PC-3 (cell line): ENCODE results near the gene KLHDC3. TPM values are rescaled to one million over a fixed set of nuclear protein-coding genes. Genes with fewer than 3 reads are reported as not detected.

ENCODE experiments used
- ATAC-seq: fragments of 200-7000 bp; cut with Tn5 transposase; 2 replicates; pipeline ENCODE4 v1.9.1; 2020; ENCODE audit warnings: mild to moderate bottlenecking, moderate library complexity
- BruUV-seq: library from RNA; stranded (reverse); fragments of 400-500 nt; replicated peaks from 2 replicates; lab custom pipeline; 2021; lab: Mats Ljungman, UMichigan
- CTCF ChIA-PET: fragments of 300-600 bp; sonication (Branson Sonifier 250); formaldehyde crosslinking; loops from one replicate; lab custom pipeline; 2022; ENCODE audit warnings: antibody characterized with exemption; lab: Charles Lee
- POLR2A ChIA-PET: fragments of 300-600 bp; sonication (Branson Sonifier 250); formaldehyde crosslinking; loops from one replicate; lab custom pipeline; 2022; ENCODE audit warnings: antibody characterized with exemption; ENCODE audit not compliant: unreplicated experiment; lab: Charles Lee
- DNase-seq: peaks from one replicate; pipeline ENCODE4 v3.0.0-alpha.2; 2015
- H2AFZ ChIP-seq: fragments of 300-600 bp; sonication (generic); 2 replicates; pipeline ENCODE4 v1.6.0; 2016; ENCODE audit warnings: antibody characterized with exemption, low read length
- H3F3A ChIP-seq: fragments of 300-600 bp; sonication (generic); one replicate; pipeline ENCODE4 v1.6.0; 2017; ENCODE audit warnings: antibody characterized with exemption, low read length, control low read depth, mild to moderate bottlenecking; ENCODE audit not compliant: unreplicated experiment
- H3K27ac ChIP-seq: fragments of 300-600 bp; sonication (generic); 2 replicates; pipeline ENCODE4 v1.5.1; 2016; ENCODE audit warnings: mild to moderate bottlenecking, low read length
- H3K27me3 ChIP-seq: fragments of 300-600 bp; sonication (generic); 2 replicates; pipeline ENCODE4 v1.6.1; 2016; ENCODE audit warnings: low read length, mixed read lengths
- H3K36me3 ChIP-seq: fragments of 300-600 bp; sonication (generic); 2 replicates; pipeline ENCODE4 v1.6.1; 2016; ENCODE audit warnings: low read depth, mixed run types, low read length, mixed read lengths
- H3K4me1 ChIP-seq: fragments of 300-600 bp; sonication (generic); 2 replicates; pipeline ENCODE4 v1.5.1; 2016; ENCODE audit warnings: low read length; ENCODE audit not compliant: insufficient read depth
- H3K4me2 ChIP-seq: fragments of 300-600 bp; sonication (generic); 2 replicates; pipeline ENCODE4 v1.6.0; 2016; ENCODE audit warnings: low read length
- H3K4me3 ChIP-seq: fragments of 300-600 bp; sonication (generic); 2 replicates; pipeline ENCODE4 v1.5.1; 2016; ENCODE audit warnings: mild to moderate bottlenecking, low read length, mixed read lengths
- H3K79me2 ChIP-seq: fragments of 300-600 bp; sonication (generic); 2 replicates; pipeline ENCODE4 v1.6.1; 2017; ENCODE audit warnings: low read length, mixed read lengths
- H3K9ac ChIP-seq: fragments of 300-600 bp; sonication (generic); 2 replicates; pipeline ENCODE4 v1.6.0; 2016; ENCODE audit warnings: mild to moderate bottlenecking, low read length
- H3K9me2 ChIP-seq: fragments of 300-600 bp; sonication (generic); replicated peaks from 2 replicates; pipeline ENCODE4 v1.6.1; 2016; ENCODE audit warnings: mixed run types, low read length, mixed read lengths
- H3K9me3 ChIP-seq: fragments of 300-600 bp; sonication (generic); 2 replicates; pipeline ENCODE4 v1.6.1; 2016; ENCODE audit warnings: low read length, mixed read lengths
- H4K20me1 ChIP-seq: fragments of 300-600 bp; sonication (generic); 2 replicates; pipeline ENCODE4 v1.6.1; 2016; ENCODE audit warnings: low read length, mixed read lengths
- EZH2 ChIP-seq: fragments of 300-600 bp; sonication (generic); IDR thresholded peaks from one replicate; pipeline ENCODE4 v1.6.1; 2017; ENCODE audit warnings: antibody characterized with exemption, mild to moderate bottlenecking, low read length; ENCODE audit not compliant: unreplicated experiment
- EZH2phosphoT487 ChIP-seq: fragments of 300-600 bp; sonication (generic); IDR thresholded peaks from 2 replicates; pipeline ENCODE4 v1.6.1; 2018; ENCODE audit warnings: mild to moderate bottlenecking, antibody characterized with exemption, low read length, borderline replicate concordance
- intact Hi-C: fragments of 100-400 bp; cut with micrococcal nuclease; formaldehyde crosslinking; loops from 2 replicates; pipeline ENCODE4 v1.9.0; 2023
- total RNA-seq: library from RNA; depleted of rRNA; stranded (reverse); fragments of >200 nt; gene quantifications from 2 replicates; pipeline ENCODE4 v1.2.3, GENCODE V29; 2014
- TF ChIP-seq, protein P1 (sequence below): fragments of 300-600 bp; sonication (generic); conservative IDR thresholded peaks from 2 replicates; pipeline ENCODE4 v1.5.1; 2017; ENCODE audit warnings: antibody characterized with exemption, low read depth, mild to moderate bottlenecking, low read length

Gene KLHDC3
- total RNA-seq, 1 experiment from 2014 or later: 76.0 TPM

- Histone ChIP-seq H3K27ac (peak within 1 kb of the TSS; percentile 50), H3K4me1 (peaks cover 13% of the 10 kb centered on the region), H3K9ac (peak within 1 kb of the TSS; percentile 90), H3K4me3 (peak within 1 kb of the TSS; percentile 91), H3K9me2 (no peaks in the 10 kb centered on the region), H2AFZ (peak within 1 kb of the TSS; percentile 72), H3F3A (no peaks in the 10 kb centered on the region), H3K79me2 (peaks cover 40% of the 10 kb centered on the region), H4K20me1 (no peaks in the 10 kb centered on the region), H3K9me3 (no peaks in the 10 kb centered on the region), H3K27me3 (no peaks in the 10 kb centered on the region), H3K4me2 (peak within 1 kb of the TSS; percentile 81), H3K36me3 (peaks cover 35% of the 10 kb centered on the region)
- ATAC-seq (peak; percentile 96), DNase-seq (peak; percentile 76)
- TF ChIP-seq EZH2 (no peak), EZH2phosphoT487 (no peak)
- TF ChIP-seq, protein P1, sequence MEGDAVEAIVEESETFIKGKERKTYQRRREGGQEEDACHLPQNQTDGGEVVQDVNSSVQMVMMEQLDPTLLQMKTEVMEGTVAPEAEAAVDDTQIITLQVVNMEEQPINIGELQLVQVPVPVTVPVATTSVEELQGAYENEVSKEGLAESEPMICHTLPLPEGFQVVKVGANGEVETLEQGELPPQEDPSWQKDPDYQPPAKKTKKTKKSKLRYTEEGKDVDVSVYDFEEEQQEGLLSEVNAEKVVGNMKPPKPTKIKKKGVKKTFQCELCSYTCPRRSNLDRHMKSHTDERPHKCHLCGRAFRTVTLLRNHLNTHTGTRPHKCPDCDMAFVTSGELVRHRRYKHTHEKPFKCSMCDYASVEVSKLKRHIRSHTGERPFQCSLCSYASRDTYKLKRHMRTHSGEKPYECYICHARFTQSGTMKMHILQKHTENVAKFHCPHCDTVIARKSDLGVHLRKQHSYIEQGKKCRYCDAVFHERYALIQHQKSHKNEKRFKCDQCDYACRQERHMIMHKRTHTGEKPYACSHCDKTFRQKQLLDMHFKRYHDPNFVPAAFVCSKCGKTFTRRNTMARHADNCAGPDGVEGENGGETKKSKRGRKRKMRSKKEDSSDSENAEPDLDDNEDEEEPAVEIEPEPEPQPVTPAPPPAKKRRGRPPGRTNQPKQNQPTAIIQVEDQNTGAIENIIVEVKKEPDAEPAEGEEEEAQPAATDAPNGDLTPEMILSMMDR: no peak
- ChIA-PET CTCF (no interaction called here), POLR2A (interaction anchor here (0.7 kb wide), 1 partner anchor 69 kb away, joined by 3 read pairs; no protein-coding TSS in a partner anchor)
- no TSS peak for BruUV-seq
- intact Hi-C loops: no loop called here
Observed at GRCh38 chr6:43021270-43022047, 7.4 kb downstream of the KLHDC3 start, which contains the start of gene RRP36. Gene RRP36, plus strand, starts transcription at chr6:43021623. Its CDS starts 32 bp downstream, at chr6:43021655.

GRCh38 chr6:43024436-43024835 lies 10.4 kb downstream of the KLHDC3 start:
- CTCF ChIA-PET: no interaction called here
- Histone ChIP-seq H3K4me1 (peaks cover 13% of the 10 kb centered on the region), H3K4me2 (no peak overlapping the region), H3K36me3 (peaks cover 43% of the 10 kb centered on the region), H4K20me1 (no peaks in the 10 kb centered on the region), H3K9me2 (no peaks in the 10 kb centered on the region), H3K9ac (no peak overlapping the region), H3F3A (no peaks in the 10 kb centered on the region), H3K79me2 (peaks cover 35% of the 10 kb centered on the region), H3K27ac (no peak overlapping the region), H3K9me3 (no peaks in the 10 kb centered on the region), H3K27me3 (no peaks in the 10 kb centered on the region), H3K4me3 (no peak overlapping the region), H2AFZ (no peak overlapping the region)
- POLR2A ChIA-PET: no interaction called here
- ATAC-seq: no peak
- intact Hi-C loops: no loop called here
- DNase-seq: no peak
- TF ChIP-seq EZH2phosphoT487: no peak
- TF ChIP-seq EZH2: no peak
- TF ChIP-seq, protein P1: no peak
- BruUV-seq: no TSS peak

DNA sequence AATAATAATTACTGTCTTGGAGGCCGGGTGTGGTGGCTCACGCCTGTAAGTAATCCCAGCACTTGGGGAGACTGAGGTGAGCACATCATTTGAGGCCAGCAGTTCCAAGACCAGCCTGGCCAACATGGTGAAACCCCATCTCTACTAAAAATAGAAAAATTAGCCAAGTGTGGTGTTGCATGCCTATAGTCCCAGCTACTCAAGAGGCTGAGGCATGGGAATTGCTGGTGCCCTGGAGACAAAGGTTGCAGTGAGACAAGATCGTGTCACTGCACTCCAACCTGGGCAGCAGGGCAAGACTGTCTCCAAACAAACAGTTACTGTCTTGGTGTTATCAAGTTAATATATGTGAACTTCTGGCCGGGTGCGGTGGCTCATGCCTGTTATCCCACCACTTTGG lies 12.3 kb downstream of the KLHDC3 start:
- no peaks in the 10 kb centered on the region for H4K20me1 ChIP-seq
- no peaks in the 10 kb centered on the region for H3K9me3 ChIP-seq
- no peak overlapping the region for H3K4me2 ChIP-seq
- no peak overlapping the region for H3K4me3 ChIP-seq
- H3K9ac ChIP-seq: no peak overlapping the region
- ChIA-PET CTCF (no interaction called here), POLR2A (no interaction called here)
- H3K36me3 ChIP-seq: peaks cover 47% of the 10 kb centered on the region
- ATAC-seq: no peak
- intact Hi-C loops: no loop called here
- H3K27ac ChIP-seq: no peak overlapping the region
- no TSS peak for BruUV-seq
- no peak for DNase-seq
- no peaks in the 10 kb centered on the region for H3K9me2 ChIP-seq
- H3K27me3 ChIP-seq: no peaks in the 10 kb centered on the region
- peaks cover 5% of the 10 kb centered on the region; the same call in 1 of the 2 replicates for H3K4me1 ChIP-seq
- H3K79me2 ChIP-seq: peaks cover 35% of the 10 kb centered on the region
- H3F3A ChIP-seq: no peaks in the 10 kb centered on the region
- TF ChIP-seq, protein P1: no peak
- no peak for TF ChIP-seq EZH2phosphoT487
- TF ChIP-seq EZH2: no peak
- H2AFZ ChIP-seq: no peak overlapping the region
